K562 (cell line): ENCODE data around the gene KCTD1.

Source experiments
- ATF3 ChIP-seq, 2 experiments: fragments of 450-650 bp in 1 of 2; sonication (generic) in 1 of 2; formaldehyde crosslinking in 1 of 2; IDR thresholded peaks in 1 of 2; conservative IDR thresholded peaks in 1 of 2; 2 replicates each; pipeline versions ENCODE4 v1.6.1 to v1.8.1; 2016 to 2023; ENCODE audit warnings: mild to moderate bottlenecking in 2 of 2, moderate library complexity in 2 of 2, inconsistent platforms in 1 of 2, missing genetic modification reagents in 1 of 2
- CC2D1A ChIP-seq: fragments of 450-650 bp; IDR thresholded peaks from 2 replicates; pipeline ENCODE4 v1.6.1; 2017; ENCODE audit warnings: mild to moderate bottlenecking
- HES1 ChIP-seq: fragments of 450-650 bp; IDR thresholded peaks from 2 replicates; pipeline ENCODE4 v1.6.1; 2016; ENCODE audit warnings: low read depth, mild to moderate bottlenecking, moderate library complexity
- HLTF ChIP-seq: fragments of 450-650 bp; IDR thresholded peaks from 2 replicates; pipeline ENCODE4 v1.6.1; 2016
- MAFK ChIP-seq: IDR thresholded peaks from 2 replicates; pipeline ENCODE4 v1.6.1; 2011; ENCODE audit warnings: low read length, improper control_type of control experiment
- NFIC ChIP-seq: fragments of 450-650 bp; IDR thresholded peaks from 2 replicates; pipeline ENCODE4 v1.6.1; 2017; ENCODE audit warnings: mild to moderate bottlenecking, inconsistent platforms
- POLR2AphosphoS5 ChIP-seq: IDR thresholded peaks from 2 replicates; pipeline ENCODE4 v1.6.1; 2011; ENCODE audit warnings: mild to moderate bottlenecking, low read depth, low read length, moderate library complexity; ENCODE audit not compliant: control insufficient read depth, insufficient read depth
- RFX5 ChIP-seq: IDR thresholded peaks from 2 replicates; pipeline ENCODE4 v1.6.1; 2011; ENCODE audit warnings: low read depth, mild to moderate bottlenecking, improper control_type of control experiment, low read length
- RUNX1 ChIP-seq: sonication (generic); IDR thresholded peaks from 2 replicates; pipeline ENCODE4 v1.6.1; 2016; ENCODE audit warnings: antibody characterized with exemption, low read depth
- ZNF24 ChIP-seq: fragments of 450-650 bp; IDR thresholded peaks from 2 replicates; pipeline ENCODE4 v1.6.1; 2016

- TF ChIP-seq RFX5 (no peak), HES1 (no peak), POLR2AphosphoS5 (no peak), CC2D1A (no peak), MAFK (no peak), RUNX1 (no peak), NFIC (no peak), HLTF (no peak), ATF3 (IDR thresholded peaks at IDR 0.05) (no peak), ATF3 (CRISPR knock-in tag; conservative IDR thresholded peaks at IDR 0.05) (no peak), ZNF24 (no peak)
Measured at GRCh38 chr18:26549263-26550094, 1.1 kb upstream of the KCTD1 start.
